CD4-positive, alpha-beta T cell treated with Interleukin-17A for 1 hour (primary cell): ENCODE data around the gene SLK.

ENCODE experiments used
- DNase-seq: peaks from one replicate; pipeline ENCODE4 v3.0.0-alpha.2; 2020

SLK gene

GRCh38 chr10:103966671-103967447, at the start of gene SLK:
SLK (plus strand) TSS chr10:103967140; CDS start chr10:103967746, 606 bp downstream.
- peak; percentile 85 for DNase-seq

- DNase-seq, result no peak
Measured at GRCh38 chr10:103917302-103918052, 49.5 kb upstream of the SLK start.

- peak; percentile 95 for DNase-seq
Measured at GRCh38 chr10:103918053-103918846, 48.7 kb upstream of the SLK start, which contains the start of gene STN1. STN1 (minus strand) TSS chr10:103918184; CDS start chr10:103917594, 590 bp downstream.

GRCh38 chr10:103919648-103920025, 47.3 kb upstream of the SLK start:
- no peak for DNase-seq

- no peak for DNase-seq
Measured at GRCh38 chr10:103921248-103921647, 45.7 kb upstream of the SLK start.

GRCh38 chr10:103921750-103922195, 45.2 kb upstream of the SLK start:
- peak; percentile 45 for DNase-seq

- DNase-seq, result no peak
Measured at GRCh38 chr10:103922659-103923058, 44.3 kb upstream of the SLK start.

- no peak for DNase-seq
Measured at GRCh38 chr10:103923502-103923901, 43.4 kb upstream of the SLK start.

GRCh38 chr10:103925591-103925990, 41.3 kb upstream of the SLK start:
- no peak for DNase-seq

- DNase-seq, result no peak
Measured at GRCh38 chr10:103926722-103927319, 40.1 kb upstream of the SLK start.

GRCh38 chr10:103928784-103929183, 38.2 kb upstream of the SLK start:
- DNase-seq, result no peak

- DNase-seq, result no peak
Measured at GRCh38 chr10:103929381-103929921, 37.5 kb upstream of the SLK start.

- no peak for DNase-seq
Measured at GRCh38 chr10:103930449-103930848, 36.5 kb upstream of the SLK start.

- DNase-seq, result no peak
Measured at GRCh38 chr10:103930881-103931280, 36.1 kb upstream of the SLK start.

- DNase-seq, result no peak
Measured at GRCh38 chr10:103931603-103932002, 35.3 kb upstream of the SLK start.

- no peak for DNase-seq
Measured at GRCh38 chr10:103932271-103932670, 34.7 kb upstream of the SLK start.

GRCh38 chr10:103932971-103933370, 34.0 kb upstream of the SLK start:
- no peak for DNase-seq

GRCh38 chr10:103933557-103934121, 33.3 kb upstream of the SLK start:
- no peak for DNase-seq

- no peak for DNase-seq
Measured at GRCh38 chr10:103934308-103934707, 32.6 kb upstream of the SLK start.

GRCh38 chr10:103936022-103936421, 30.9 kb upstream of the SLK start:
- DNase-seq, result no peak

- no peak for DNase-seq
Measured at GRCh38 chr10:103939522-103939921, 27.4 kb upstream of the SLK start.

- DNase-seq, result no peak
Measured at GRCh38 chr10:103941801-103942200, 25.1 kb upstream of the SLK start.
